ENCODE measurements around the gene TTC16. TPM values are rescaled to one million over a fixed set of nuclear protein-coding genes. Genes with fewer than 3 reads are reported as not detected.

TTC16 gene
- total RNA-seq, 1 donor from 2014 or later = not detected

DNA sequence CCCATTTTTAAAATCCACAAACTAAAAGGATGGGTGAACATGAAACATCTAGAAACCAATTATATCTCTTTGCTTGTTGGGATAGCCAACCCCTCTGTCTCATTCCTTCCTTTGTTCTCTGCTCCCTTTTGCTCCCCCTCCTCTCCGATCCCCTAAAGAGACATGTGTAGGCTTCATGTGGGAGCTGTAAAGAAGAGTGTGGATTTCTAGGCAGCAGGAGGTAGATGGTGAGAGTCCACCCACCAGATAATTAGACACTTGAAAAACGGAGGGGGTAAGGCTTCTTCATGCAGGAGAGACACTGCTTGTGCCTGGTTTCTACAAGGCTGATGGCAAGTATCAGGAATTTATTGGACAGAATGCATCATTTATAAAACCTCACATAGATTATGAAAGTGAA is 36.4 kb upstream of the TTC16 start:
- Mint-ChIP-seq H3K27me3 (ENCODE audit: low read depth, unreplicated experiment) (peaks cover 4% of the 10 kb centered on the region), H3K27ac (ENCODE audit: unreplicated experiment) (no peak overlapping the region), H3K36me3 (ENCODE audit: low read depth, unreplicated experiment) (peaks cover 37% of the 10 kb centered on the region), H3K4me1 (ENCODE audit: low read depth, unreplicated experiment) (peaks cover 11% of the 10 kb centered on the region), H3K4me3 (ENCODE audit: unreplicated experiment) (no peak overlapping the region), H3K9me3 (ENCODE audit: unreplicated experiment) (no peaks in the 10 kb centered on the region)
- Histone ChIP-seq H4K20me1 (ENCODE audit: insufficient read depth, low read length) (no peaks in the 10 kb centered on the region), H3K4me2 (ENCODE audit: low read length) (no peak overlapping the region), H2AFZ (ENCODE audit: low read depth, low read length) (no peak overlapping the region), H3K9ac (ENCODE audit: low read length) (no peak overlapping the region), H3K4me1 (ENCODE audit: insufficient read depth, low read length) (peaks cover 10% of the 10 kb centered on the region), H3K9me3 (ENCODE audit: insufficient read depth, low read depth, low read length) (no peaks in the 10 kb centered on the region), H3K36me3 (ENCODE audit: insufficient read depth, low read length) (peaks cover 14% of the 10 kb centered on the region), H3K27ac (ENCODE audit: low read depth, low read length) (no peak overlapping the region), H3K4me3 (ENCODE audit: insufficient read depth, low read depth, low read length) (no peak overlapping the region), H3K79me2 (ENCODE audit: insufficient read depth, low read length) (no peaks in the 10 kb centered on the region), H3K27me3 (ENCODE audit: insufficient read depth, low read length) (no peaks in the 10 kb centered on the region)
- TF ChIP-seq EZH2 (IDR thresholded peaks at IDR 0.05; ENCODE audit: insufficient read depth, low read length) (no peak), CTCF (IDR thresholded peaks at IDR 0.05; ENCODE audit: insufficient read depth, low read depth, low read length) (no peak)
- DNase-seq (ENCODE audit: low read depth) (no peak), FAIRE-seq (no peak)

DNA sequence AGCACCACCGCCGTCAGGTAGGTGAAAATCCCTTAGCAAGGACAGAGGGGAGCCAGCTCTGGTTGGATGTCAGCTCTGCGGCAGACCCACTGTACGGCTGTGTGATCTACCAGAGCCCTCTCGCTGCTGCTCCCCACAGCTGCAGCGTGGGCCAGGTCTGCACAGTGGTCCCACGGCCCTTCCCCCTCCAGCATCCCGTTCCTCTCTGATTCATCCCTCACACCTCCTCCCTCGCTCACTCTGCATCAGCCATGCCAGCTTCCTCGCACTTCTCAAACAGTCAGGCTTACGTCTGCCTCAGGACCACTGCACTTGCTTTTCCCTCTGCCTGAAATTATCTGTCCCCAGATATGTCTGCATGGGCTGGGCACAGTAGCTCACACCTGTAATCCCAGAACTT is 35.7 kb upstream of the TTC16 start:
- H3K27me3 Mint-ChIP-seq (ENCODE audit: low read depth, unreplicated experiment) = peaks cover 4% of the 10 kb centered on the region
- no peak for FAIRE-seq
- H3K4me2 ChIP-seq (ENCODE audit: low read length) = no peak overlapping the region
- H3K27ac Mint-ChIP-seq (ENCODE audit: unreplicated experiment) = no peak overlapping the region
- no peaks in the 10 kb centered on the region for H3K9me3 Mint-ChIP-seq (ENCODE audit: unreplicated experiment)
- peaks cover 16% of the 10 kb centered on the region for H3K4me1 Mint-ChIP-seq (ENCODE audit: low read depth, unreplicated experiment)
- TF ChIP-seq CTCF (IDR thresholded peaks at IDR 0.05; ENCODE audit: insufficient read depth, low read depth, low read length) (no peak), EZH2 (IDR thresholded peaks at IDR 0.05; ENCODE audit: insufficient read depth, low read length) (no peak)
- H3K36me3 Mint-ChIP-seq (ENCODE audit: low read depth, unreplicated experiment) = peaks cover 36% of the 10 kb centered on the region
- H2AFZ ChIP-seq (ENCODE audit: low read depth, low read length) = no peak overlapping the region
- no peaks in the 10 kb centered on the region for H3K9me3 ChIP-seq (ENCODE audit: insufficient read depth, low read depth, low read length)
- peaks cover 14% of the 10 kb centered on the region for H3K36me3 ChIP-seq (ENCODE audit: insufficient read depth, low read length)
- H3K27me3 ChIP-seq (ENCODE audit: insufficient read depth, low read length) = no peaks in the 10 kb centered on the region
- peaks cover 16% of the 10 kb centered on the region for H3K4me1 ChIP-seq (ENCODE audit: insufficient read depth, low read length)
- no peaks in the 10 kb centered on the region for H4K20me1 ChIP-seq (ENCODE audit: insufficient read depth, low read length)
- no peak overlapping the region for H3K27ac ChIP-seq (ENCODE audit: low read depth, low read length)
- no peak overlapping the region for H3K4me3 Mint-ChIP-seq (ENCODE audit: unreplicated experiment)
- no peak overlapping the region for H3K9ac ChIP-seq (ENCODE audit: low read length)
- no peak for DNase-seq (ENCODE audit: low read depth)
- H3K4me3 ChIP-seq (ENCODE audit: insufficient read depth, low read depth, low read length) = no peak overlapping the region
- no peaks in the 10 kb centered on the region for H3K79me2 ChIP-seq (ENCODE audit: insufficient read depth, low read length)

- no peaks in the 10 kb centered on the region for H3K27me3 ChIP-seq (ENCODE audit: insufficient read depth, low read length)
- Mint-ChIP-seq H3K4me1 (ENCODE audit: low read depth, unreplicated experiment) (peaks cover 16% of the 10 kb centered on the region), H3K4me3 (ENCODE audit: unreplicated experiment) (no peak overlapping the region), H3K27ac (ENCODE audit: unreplicated experiment) (no peak overlapping the region), H3K36me3 (ENCODE audit: low read depth, unreplicated experiment) (peaks cover 36% of the 10 kb centered on the region), H3K27me3 (ENCODE audit: low read depth, unreplicated experiment) (peaks cover 4% of the 10 kb centered on the region), H3K9me3 (ENCODE audit: unreplicated experiment) (no peaks in the 10 kb centered on the region)
- TF ChIP-seq CTCF (IDR thresholded peaks at IDR 0.05; ENCODE audit: insufficient read depth, low read depth, low read length) (no peak), EZH2 (IDR thresholded peaks at IDR 0.05; ENCODE audit: insufficient read depth, low read length) (no peak)
- DNase-seq (ENCODE audit: low read depth) (no peak), FAIRE-seq (no peak)
- H3K9me3 ChIP-seq (ENCODE audit: insufficient read depth, low read depth, low read length) = no peaks in the 10 kb centered on the region
- H3K4me1 ChIP-seq (ENCODE audit: insufficient read depth, low read length) = peaks cover 16% of the 10 kb centered on the region
- no peak overlapping the region for H2AFZ ChIP-seq (ENCODE audit: low read depth, low read length)
- peaks cover 9% of the 10 kb centered on the region for H3K36me3 ChIP-seq (ENCODE audit: insufficient read depth, low read length)
- no peak overlapping the region for H3K4me3 ChIP-seq (ENCODE audit: insufficient read depth, low read depth, low read length)
- H3K4me2 ChIP-seq (ENCODE audit: low read length) = no peak overlapping the region
- H4K20me1 ChIP-seq (ENCODE audit: insufficient read depth, low read length) = no peaks in the 10 kb centered on the region
- no peak overlapping the region for H3K9ac ChIP-seq (ENCODE audit: low read length)
- H3K79me2 ChIP-seq (ENCODE audit: insufficient read depth, low read length) = no peaks in the 10 kb centered on the region
- H3K27ac ChIP-seq (ENCODE audit: low read depth, low read length) = no peak overlapping the region
Measured at GRCh38 chr9:127680846-127681245, 35.0 kb upstream of the TTC16 start.
